ENCODE data around the gene PLPP3.

PLPP3 gene

GRCh38 chr1:56483104-56483503 lies 96.3 kb downstream of the PLPP3 start:
- Histone ChIP-seq H3K4me3 (ENCODE audit: low read depth, low read length) (no peak overlapping the region), H3K9me3 (ENCODE audit: control insufficient read depth, insufficient read depth, low read length) (no peaks in the 10 kb centered on the region), H3K4me1 (ENCODE audit: control insufficient read depth, insufficient read depth, low read length) (no peaks in the 10 kb centered on the region), H3K27me3 (ENCODE audit: control insufficient read depth, insufficient read depth, low read length) (no peaks in the 10 kb centered on the region), H3K36me3 (ENCODE audit: control insufficient read depth, insufficient read depth, low read length) (no peaks in the 10 kb centered on the region), H3K9ac (ENCODE audit: low read depth, low read length) (no peak overlapping the region)

GRCh38 chr1:56482486-56482885 lies 96.9 kb downstream of the PLPP3 start:
- Histone ChIP-seq H3K4me3 (ENCODE audit: low read depth, low read length) (no peak overlapping the region), H3K36me3 (ENCODE audit: control insufficient read depth, insufficient read depth, low read length) (no peaks in the 10 kb centered on the region), H3K4me1 (ENCODE audit: control insufficient read depth, insufficient read depth, low read length) (no peaks in the 10 kb centered on the region), H3K9me3 (ENCODE audit: control insufficient read depth, insufficient read depth, low read length) (no peaks in the 10 kb centered on the region), H3K9ac (ENCODE audit: low read depth, low read length) (no peak overlapping the region), H3K27me3 (ENCODE audit: control insufficient read depth, insufficient read depth, low read length) (no peaks in the 10 kb centered on the region)

GRCh38 chr1:56481140-56481694 lies 98.1 kb downstream of the PLPP3 start:
- H3K9ac ChIP-seq (ENCODE audit: low read depth, low read length), result no peak overlapping the region
- H3K9me3 ChIP-seq (ENCODE audit: control insufficient read depth, insufficient read depth, low read length), result no peaks in the 10 kb centered on the region
- H3K27me3 ChIP-seq (ENCODE audit: control insufficient read depth, insufficient read depth, low read length), result no peaks in the 10 kb centered on the region
- no peaks in the 10 kb centered on the region for H3K36me3 ChIP-seq (ENCODE audit: control insufficient read depth, insufficient read depth, low read length)
- no peak overlapping the region for H3K4me3 ChIP-seq (ENCODE audit: low read depth, low read length)
- peaks cover 3% of the 10 kb centered on the region for H3K4me1 ChIP-seq (ENCODE audit: control insufficient read depth, insufficient read depth, low read length)

- Histone ChIP-seq H3K9me3 (ENCODE audit: control insufficient read depth, insufficient read depth, low read length) (no peaks in the 10 kb centered on the region), H3K27me3 (ENCODE audit: control insufficient read depth, insufficient read depth, low read length) (no peaks in the 10 kb centered on the region), H3K4me1 (ENCODE audit: control insufficient read depth, insufficient read depth, low read length) (peaks cover 3% of the 10 kb centered on the region), H3K36me3 (ENCODE audit: control insufficient read depth, insufficient read depth, low read length) (no peaks in the 10 kb centered on the region), H3K4me3 (ENCODE audit: low read depth, low read length) (no peak overlapping the region), H3K9ac (ENCODE audit: low read depth, low read length) (no peak overlapping the region)
Measured at GRCh38 chr1:56478734-56479133, 100.6 kb downstream of the PLPP3 start.

GRCh38 chr1:56477164-56478111 lies 101.9 kb downstream of the PLPP3 start:
- no peaks in the 10 kb centered on the region for H3K36me3 ChIP-seq (ENCODE audit: control insufficient read depth, insufficient read depth, low read length)
- H3K9ac ChIP-seq (ENCODE audit: low read depth, low read length), result peak overlapping the region; percentile 55
- peaks cover 3% of the 10 kb centered on the region for H3K4me1 ChIP-seq (ENCODE audit: control insufficient read depth, insufficient read depth, low read length)
- no peaks in the 10 kb centered on the region for H3K27me3 ChIP-seq (ENCODE audit: control insufficient read depth, insufficient read depth, low read length)
- peak overlapping the region; percentile 47 for H3K4me3 ChIP-seq (ENCODE audit: low read depth, low read length)
- H3K9me3 ChIP-seq (ENCODE audit: control insufficient read depth, insufficient read depth, low read length), result no peaks in the 10 kb centered on the region

GRCh38 chr1:56473582-56474270 lies 105.6 kb downstream of the PLPP3 start:
- H3K27me3 ChIP-seq (ENCODE audit: control insufficient read depth, insufficient read depth, low read length), result no peaks in the 10 kb centered on the region

GRCh38 chr1:56472860-56473259 lies 106.5 kb downstream of the PLPP3 start:
- H3K4me1 ChIP-seq (ENCODE audit: control insufficient read depth, insufficient read depth, low read length), result peaks cover 3% of the 10 kb centered on the region
- no peaks in the 10 kb centered on the region for H3K36me3 ChIP-seq (ENCODE audit: control insufficient read depth, insufficient read depth, low read length)
- no peak overlapping the region for H3K9ac ChIP-seq (ENCODE audit: low read depth, low read length)
- H3K27me3 ChIP-seq (ENCODE audit: control insufficient read depth, insufficient read depth, low read length), result no peaks in the 10 kb centered on the region
- H3K9me3 ChIP-seq (ENCODE audit: control insufficient read depth, insufficient read depth, low read length), result no peaks in the 10 kb centered on the region
- H3K4me3 ChIP-seq (ENCODE audit: low read depth, low read length), result no peak overlapping the region

More at GRCh38 chr1:56473582-56474270, 105.6 kb downstream of the PLPP3 start:
- H3K36me3 ChIP-seq (ENCODE audit: control insufficient read depth, insufficient read depth, low read length), result no peaks in the 10 kb centered on the region
- H3K9me3 ChIP-seq (ENCODE audit: control insufficient read depth, insufficient read depth, low read length), result no peaks in the 10 kb centered on the region
- no peak overlapping the region for H3K9ac ChIP-seq (ENCODE audit: low read depth, low read length)
- no peak overlapping the region for H3K4me3 ChIP-seq (ENCODE audit: low read depth, low read length)
- H3K4me1 ChIP-seq (ENCODE audit: control insufficient read depth, insufficient read depth, low read length), result peaks cover 3% of the 10 kb centered on the region

GRCh38 chr1:56469640-56470371 lies 109.6 kb downstream of the PLPP3 start:
- H3K4me1 ChIP-seq (ENCODE audit: control insufficient read depth, insufficient read depth, low read length), result no peaks in the 10 kb centered on the region
- H3K36me3 ChIP-seq (ENCODE audit: control insufficient read depth, insufficient read depth, low read length), result no peaks in the 10 kb centered on the region
- H3K9ac ChIP-seq (ENCODE audit: low read depth, low read length), result no peak overlapping the region
- H3K27me3 ChIP-seq (ENCODE audit: control insufficient read depth, insufficient read depth, low read length), result no peaks in the 10 kb centered on the region
- H3K4me3 ChIP-seq (ENCODE audit: low read depth, low read length), result no peak overlapping the region
- H3K9me3 ChIP-seq (ENCODE audit: control insufficient read depth, insufficient read depth, low read length), result no peaks in the 10 kb centered on the region

- Histone ChIP-seq H3K9me3 (ENCODE audit: control insufficient read depth, insufficient read depth, low read length) (no peaks in the 10 kb centered on the region), H3K4me3 (ENCODE audit: low read depth, low read length) (no peak overlapping the region), H3K36me3 (ENCODE audit: control insufficient read depth, insufficient read depth, low read length) (no peaks in the 10 kb centered on the region), H3K9ac (ENCODE audit: low read depth, low read length) (no peak overlapping the region), H3K27me3 (ENCODE audit: control insufficient read depth, insufficient read depth, low read length) (no peaks in the 10 kb centered on the region), H3K4me1 (ENCODE audit: control insufficient read depth, insufficient read depth, low read length) (no peaks in the 10 kb centered on the region)
Measured at GRCh38 chr1:56468518-56468917, 110.8 kb downstream of the PLPP3 start.

- Histone ChIP-seq H3K9me3 (ENCODE audit: control insufficient read depth, insufficient read depth, low read length) (no peaks in the 10 kb centered on the region), H3K27me3 (ENCODE audit: control insufficient read depth, insufficient read depth, low read length) (no peaks in the 10 kb centered on the region), H3K36me3 (ENCODE audit: control insufficient read depth, insufficient read depth, low read length) (no peaks in the 10 kb centered on the region), H3K4me1 (ENCODE audit: control insufficient read depth, insufficient read depth, low read length) (no peaks in the 10 kb centered on the region), H3K9ac (ENCODE audit: low read depth, low read length) (no peak overlapping the region), H3K4me3 (ENCODE audit: low read depth, low read length) (no peak overlapping the region)
Measured at GRCh38 chr1:56466538-56466937, 112.8 kb downstream of the PLPP3 start.

- Histone ChIP-seq H3K9ac (ENCODE audit: low read depth, low read length) (no peak overlapping the region), H3K36me3 (ENCODE audit: control insufficient read depth, insufficient read depth, low read length) (no peaks in the 10 kb centered on the region), H3K27me3 (ENCODE audit: control insufficient read depth, insufficient read depth, low read length) (no peaks in the 10 kb centered on the region), H3K9me3 (ENCODE audit: control insufficient read depth, insufficient read depth, low read length) (no peaks in the 10 kb centered on the region), H3K4me3 (ENCODE audit: low read depth, low read length) (no peak overlapping the region), H3K4me1 (ENCODE audit: control insufficient read depth, insufficient read depth, low read length) (no peaks in the 10 kb centered on the region)
Measured at GRCh38 chr1:56464294-56464693, 115.1 kb downstream of the PLPP3 start.

Data from iPS-15b (cell line).